HEK293T (cell line): Measurements from ENCODE around the gene BIRC3.
"Not testable (repeated sequence)": the region's sequence is repeated elsewhere in the genome, so short reads cannot be mapped to it uniquely, and the experiment has no call there.

ENCODE experiments used
- BHLHE40 ChIP-seq: fragments of 450-650 bp; IDR thresholded peaks from 2 replicates; pipeline ENCODE4 v1.6.1; 2016; ENCODE audit warnings: mild to moderate bottlenecking, moderate library complexity, borderline replicate concordance
- FOXA1 ChIP-seq: fragments of 450-650 bp; IDR thresholded peaks from 2 replicates; pipeline ENCODE4 v1.6.1; 2016; ENCODE audit warnings: mild to moderate bottlenecking
- FOXM1 ChIP-seq: fragments of 450-650 bp; IDR thresholded peaks from 2 replicates; pipeline ENCODE4 v1.6.1; 2017; ENCODE audit warnings: mild to moderate bottlenecking, borderline replicate concordance
- HDGF ChIP-seq: fragments of 450-650 bp; IDR thresholded peaks from 2 replicates; pipeline ENCODE4 v1.6.1; 2017; ENCODE audit warnings: antibody characterized with exemption, borderline replicate concordance
- LEF1 ChIP-seq: fragments of 450-650 bp; IDR thresholded peaks from 2 replicates; pipeline ENCODE4 v1.6.1; 2017; ENCODE audit warnings: mild to moderate bottlenecking, borderline replicate concordance
- NFRKB ChIP-seq: fragments of 450-650 bp; IDR thresholded peaks from 2 replicates; pipeline ENCODE4 v1.6.1; 2016; ENCODE audit warnings: mild to moderate bottlenecking, moderate library complexity
- PKNOX1 ChIP-seq: fragments of 450-650 bp; IDR thresholded peaks from 2 replicates; pipeline ENCODE4 v1.6.1; 2016
- SP1 ChIP-seq: fragments of 450-650 bp; IDR thresholded peaks from 2 replicates; pipeline ENCODE4 v1.6.1; 2017
- SUZ12 ChIP-seq: fragments of 450-650 bp; IDR thresholded peaks from 2 replicates; pipeline ENCODE4 v1.6.1; 2016; ENCODE audit warnings: mild to moderate bottlenecking
- ZNF384 ChIP-seq: fragments of 450-650 bp; IDR thresholded peaks from 2 replicates; pipeline ENCODE4 v1.6.1; 2016

DNA sequence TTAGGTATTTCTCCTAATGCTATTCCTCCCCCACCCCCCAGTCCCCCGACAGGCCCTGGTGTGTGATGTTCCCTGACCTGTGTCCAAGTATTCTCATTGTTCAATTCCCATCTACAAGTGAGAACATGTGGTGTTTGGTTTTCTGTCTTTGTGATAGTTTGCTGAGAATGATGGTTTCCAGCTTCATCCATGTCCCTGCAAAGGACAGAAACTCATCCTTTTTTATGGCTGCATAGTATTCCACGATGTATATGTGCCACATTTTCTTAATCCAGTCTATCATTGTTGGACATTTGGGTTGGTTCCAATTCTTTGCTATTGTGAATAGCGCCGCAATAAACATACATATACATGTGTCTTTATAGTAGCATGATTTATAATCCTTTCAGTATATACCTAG lies 20.5 kb upstream of the BIRC3 start:
- TF ChIP-seq FOXA1, SP1, ZNF384, PKNOX1, NFRKB, LEF1, FOXM1, HDGF, BHLHE40, SUZ12: not testable (repeated sequence)
